Measurements from ENCODE around the gene TP63. TPM values are rescaled to one million over a fixed set of nuclear protein-coding genes. Genes with fewer than 3 reads are reported as not detected.

Gene TP63
- polyA plus RNA-seq, 3 donors, result not detected

DNA sequence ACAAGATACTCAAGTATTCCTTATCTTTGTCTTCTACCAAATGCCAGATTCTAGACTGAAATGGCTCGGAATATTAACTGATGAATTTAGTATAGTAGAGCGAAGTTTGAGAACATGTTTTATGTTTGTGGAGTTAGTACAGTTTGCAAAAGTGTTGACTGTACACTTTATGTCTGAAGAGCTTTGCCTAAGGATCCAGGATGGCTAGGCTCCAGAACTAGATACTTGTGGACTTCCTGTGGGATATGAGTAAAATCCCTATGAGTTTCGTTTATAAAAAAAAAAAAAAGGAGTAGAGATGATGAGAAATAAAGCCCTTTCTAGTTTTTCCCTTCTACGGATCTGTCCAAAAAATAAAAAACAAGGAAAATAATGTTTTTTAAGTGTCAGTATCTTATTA lies 96.7 kb downstream of the TP63 start:
- Mint-ChIP-seq H3K4me3 (no peak overlapping the region), H3K36me3 (no peaks in the 10 kb centered on the region), H3K27ac (no peak overlapping the region), H3K9me3 (peaks cover 0 to 6% (median 3%) of the 10 kb centered on the region in 7 donors), H3K27me3 (ENCODE audit: low read depth in 3 of 3) (peaks cover 0 to 2% (median 0%) of the 10 kb centered on the region in 3 donors), H3K4me1 (no peaks in the 10 kb centered on the region)
- Histone ChIP-seq H3K27me3 (ENCODE audit: control insufficient read depth in 2 of 2, insufficient read depth in 2 of 2, low read length in 2 of 2) (no peaks in the 10 kb centered on the region), H3K4me2 (replicated peaks; ENCODE audit: extremely low read depth, low read length, poor library complexity, severe bottlenecking) (no peak overlapping the region), H3K79me2 (ENCODE audit: insufficient read depth, low read length) (no peaks in the 10 kb centered on the region), H4K20me1 (ENCODE audit: insufficient read depth, low read length) (no peaks in the 10 kb centered on the region), H3K4me3 (replicated peaks in 1 of 3; ENCODE audit: low read depth in 2 of 3, low read length in 3 of 3) (no peak overlapping the region), H3K9ac (ENCODE audit: insufficient read depth, low read length, poor library complexity, severe bottlenecking) (no peak overlapping the region), H3K4me1 (ENCODE audit: control insufficient read depth in 1 of 2, insufficient read depth in 2 of 2, low read length in 2 of 2) (no peaks in the 10 kb centered on the region), H3K27ac (ENCODE audit: low read depth in 1 of 2, low read length in 2 of 2) (no peak overlapping the region), H2AFZ (ENCODE audit: insufficient read depth, low read depth, low read length, poor library complexity, severe bottlenecking) (no peak overlapping the region), H3K9me3 (replicated peaks in 1 of 2; ENCODE audit: control insufficient read depth in 1 of 2, insufficient read depth in 1 of 2, low read length in 2 of 2) (no peaks in the 10 kb centered on the region), H3K36me3 (replicated peaks in 1 of 2; ENCODE audit: control insufficient read depth in 1 of 2, insufficient read depth in 2 of 2, low read length in 2 of 2) (no peaks in the 10 kb centered on the region)
- intact Hi-C loops (cut with micrococcal nuclease), result no loop called here
- DNase-seq, result no peak
- 100% methylated on average over 1 of the region's 4 CpGs for WGBS (ENCODE audit: insufficient coverage)
- no peak for TF ChIP-seq CTCF (IDR thresholded peaks at IDR 0.05)

DNA sequence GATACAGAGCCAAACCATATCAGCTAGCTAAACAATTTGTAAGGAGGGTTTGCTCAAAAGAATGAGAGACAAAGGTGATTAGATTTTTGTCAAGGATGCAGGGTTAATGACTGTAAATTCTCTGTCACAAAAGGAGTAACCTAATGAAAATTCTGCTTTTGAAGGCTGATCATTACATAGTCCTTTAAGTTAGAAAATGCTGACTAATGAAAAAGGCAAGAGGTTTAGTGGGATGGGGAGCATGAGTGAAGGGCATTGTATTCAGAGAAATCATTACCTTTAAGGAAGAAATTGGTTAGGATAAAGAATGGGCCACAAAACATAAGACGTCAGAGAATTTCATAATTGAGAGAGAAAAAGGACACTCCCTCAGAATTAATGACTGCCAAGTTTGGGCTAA lies 97.7 kb downstream of the TP63 start:
- intact Hi-C loops (cut with micrococcal nuclease), result no loop called here
- H3K36me3 Mint-ChIP-seq, result no peaks in the 10 kb centered on the region
- H3K27ac Mint-ChIP-seq, result no peak overlapping the region
- peaks cover 0 to 6% (median 3%) of the 10 kb centered on the region in 7 donors for H3K9me3 Mint-ChIP-seq
- Histone ChIP-seq H3K4me2 (replicated peaks; ENCODE audit: extremely low read depth, low read length, poor library complexity, severe bottlenecking) (no peak overlapping the region), H3K27ac (ENCODE audit: low read depth in 1 of 2, low read length in 2 of 2) (no peak overlapping the region), H3K9me3 (replicated peaks in 1 of 2; ENCODE audit: control insufficient read depth in 1 of 2, insufficient read depth in 1 of 2, low read length in 2 of 2) (no peaks in the 10 kb centered on the region), H3K79me2 (ENCODE audit: insufficient read depth, low read length) (no peaks in the 10 kb centered on the region), H3K4me1 (ENCODE audit: control insufficient read depth in 1 of 2, insufficient read depth in 2 of 2, low read length in 2 of 2) (no peaks in the 10 kb centered on the region), H3K27me3 (ENCODE audit: control insufficient read depth in 2 of 2, insufficient read depth in 2 of 2, low read length in 2 of 2) (no peaks in the 10 kb centered on the region), H4K20me1 (ENCODE audit: insufficient read depth, low read length) (no peaks in the 10 kb centered on the region), H2AFZ (ENCODE audit: insufficient read depth, low read depth, low read length, poor library complexity, severe bottlenecking) (no peak overlapping the region), H3K4me3 (replicated peaks in 1 of 3; ENCODE audit: low read depth in 2 of 3, low read length in 3 of 3) (no peak overlapping the region), H3K9ac (ENCODE audit: insufficient read depth, low read length, poor library complexity, severe bottlenecking) (no peak overlapping the region), H3K36me3 (replicated peaks in 1 of 2; ENCODE audit: control insufficient read depth in 1 of 2, insufficient read depth in 2 of 2, low read length in 2 of 2) (no peaks in the 10 kb centered on the region)
- H3K4me1 Mint-ChIP-seq, result no peaks in the 10 kb centered on the region
- no peak overlapping the region for H3K4me3 Mint-ChIP-seq
- H3K27me3 Mint-ChIP-seq (ENCODE audit: low read depth in 3 of 3), result peaks cover 0 to 2% (median 0%) of the 10 kb centered on the region in 3 donors
- no CpG with 5 or more reads among the region's 1 CpG for WGBS (ENCODE audit: insufficient coverage)
- DNase-seq, result no peak
- no peak for TF ChIP-seq CTCF (IDR thresholded peaks at IDR 0.05)

Data from CD14-positive monocyte (primary cell).